Stimulated activated naive CD4-positive, alpha-beta T cell treated with Interleukin-2 at 50 U/mL for 16 hours (primary cell): ENCODE measurements around the gene LTB.
A peak's percentile ranks its signal among the peaks of the same experiment; 100 is the strongest.
"Not testable (repeated sequence)": the region's sequence is repeated elsewhere in the genome, so short reads cannot be mapped to it uniquely, and the experiment has no call there.

Experiments
- DNase-seq: peaks from one replicate; lab custom pipeline; 2025; lab: John Stamatoyannopoulos, UW

LTB gene

GRCh38 chr6:31607317-31607716, 25.1 kb upstream of the LTB start:
- no peak for DNase-seq

GRCh38 chr6:31597006-31597405, 14.8 kb upstream of the LTB start:
- no peak for DNase-seq

- DNase-seq = no peak
Measured at GRCh38 chr6:31592396-31592771, 10.2 kb upstream of the LTB start.

GRCh38 chr6:31590691-31591090, 8.5 kb upstream of the LTB start:
- DNase-seq = not testable (repeated sequence)

GRCh38 chr6:31588871-31589650, 6.8 kb upstream of the LTB start:
- DNase-seq = no peak

GRCh38 chr6:31587791-31588777, 5.9 kb upstream of the LTB start:
- DNase-seq = no peak

- DNase-seq = peak; percentile 12
Measured at GRCh38 chr6:31586599-31587281, 4.5 kb upstream of the LTB start.

GRCh38 chr6:31586008-31586407, 3.8 kb upstream of the LTB start, which contains the start of gene LST1:
Gene LST1, plus strand, starts transcription at chr6:31586277. Its CDS starts 1,023 bp downstream, at chr6:31587300.
- DNase-seq = no peak

- DNase-seq = peak; percentile 16
Measured at GRCh38 chr6:31585491-31585890, 3.3 kb upstream of the LTB start.

GRCh38 chr6:31581434-31582229, 592 bp downstream of the LTB start:
- DNase-seq = no peak

GRCh38 chr6:31580807-31581433, 1.3 kb downstream of the LTB start:
- peak; percentile 82 for DNase-seq

- no peak for DNase-seq
Measured at GRCh38 chr6:31580438-31580740, 1.8 kb downstream of the LTB start.

GRCh38 chr6:31579546-31580437, 2.4 kb downstream of the LTB start:
- DNase-seq = peak; percentile 22

- no peak for DNase-seq
Measured at GRCh38 chr6:31579119-31579505, 3.1 kb downstream of the LTB start.

GRCh38 chr6:31578184-31579118, 3.8 kb downstream of the LTB start:
- DNase-seq = no peak

- DNase-seq = no peak
Measured at GRCh38 chr6:31577579-31577966, 4.7 kb downstream of the LTB start.

- peak; percentile 37 for DNase-seq
Measured at GRCh38 chr6:31576897-31577578, 5.2 kb downstream of the LTB start.

- DNase-seq = no peak
Measured at GRCh38 chr6:31575952-31576685, 6.1 kb downstream of the LTB start.
